ENCODE data around the gene LIN7B. TPM values are rescaled to one million over a fixed set of nuclear protein-coding genes. Genes with fewer than 3 reads are reported as not detected.
"Not testable (repeated sequence)": the region's sequence is repeated elsewhere in the genome, so short reads cannot be mapped to it uniquely, and the experiment has no call there.

LIN7B gene
- total RNA-seq, 1 donor from 2014 or later, result 2.3 TPM

DNA sequence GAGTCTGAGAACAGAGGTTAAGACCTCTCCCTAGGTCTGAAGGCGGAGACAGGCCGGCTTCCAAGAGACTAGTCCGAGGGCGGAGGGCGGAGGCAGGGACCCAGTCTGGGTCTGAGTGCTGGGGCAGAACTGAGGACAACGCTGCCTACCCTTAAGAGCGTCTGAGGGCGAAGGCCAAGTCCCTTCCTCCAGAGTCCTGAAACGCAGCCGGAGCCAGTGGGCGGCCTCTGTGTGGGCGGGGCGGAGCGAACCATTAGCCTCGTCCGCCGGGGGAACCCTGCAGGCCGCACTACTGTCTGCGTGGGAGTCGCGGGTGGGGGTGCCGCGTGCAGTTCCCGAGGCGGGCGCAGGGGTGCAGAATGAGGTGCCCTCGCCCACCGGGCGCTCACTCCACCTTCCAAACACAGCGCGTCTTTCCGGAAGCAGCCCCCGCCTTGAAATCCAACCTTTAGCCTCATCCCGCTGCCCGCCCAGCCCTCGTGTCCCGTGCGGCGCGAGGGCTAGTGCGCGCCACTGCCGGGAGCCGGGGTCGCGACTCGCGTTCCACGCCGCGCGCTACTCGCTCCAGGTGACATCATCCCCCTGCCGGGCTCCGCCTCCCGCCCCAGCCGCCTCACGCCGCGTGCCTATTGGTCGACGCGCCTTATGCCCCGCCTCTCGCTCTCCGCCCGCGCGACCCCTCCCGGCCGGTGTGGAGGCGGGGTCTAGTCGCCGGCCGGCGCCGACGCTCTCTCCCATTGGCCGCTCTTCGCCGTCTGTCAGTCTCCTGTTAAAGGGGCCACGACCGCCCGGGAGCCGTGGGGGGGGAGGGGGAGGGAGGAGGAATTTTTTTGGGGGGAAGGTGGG is 4.6 kb downstream of the LIN7B start, which contains the start of gene C19orf73:
Gene C19orf73, minus strand, starts transcription at position 579 of the 846 bp plus-strand sequence. Its CDS starts 121 bp downstream, at position 458.
- DNase-seq (ENCODE audit: low read depth, low spot score), result peak; percentile 75

DNA sequence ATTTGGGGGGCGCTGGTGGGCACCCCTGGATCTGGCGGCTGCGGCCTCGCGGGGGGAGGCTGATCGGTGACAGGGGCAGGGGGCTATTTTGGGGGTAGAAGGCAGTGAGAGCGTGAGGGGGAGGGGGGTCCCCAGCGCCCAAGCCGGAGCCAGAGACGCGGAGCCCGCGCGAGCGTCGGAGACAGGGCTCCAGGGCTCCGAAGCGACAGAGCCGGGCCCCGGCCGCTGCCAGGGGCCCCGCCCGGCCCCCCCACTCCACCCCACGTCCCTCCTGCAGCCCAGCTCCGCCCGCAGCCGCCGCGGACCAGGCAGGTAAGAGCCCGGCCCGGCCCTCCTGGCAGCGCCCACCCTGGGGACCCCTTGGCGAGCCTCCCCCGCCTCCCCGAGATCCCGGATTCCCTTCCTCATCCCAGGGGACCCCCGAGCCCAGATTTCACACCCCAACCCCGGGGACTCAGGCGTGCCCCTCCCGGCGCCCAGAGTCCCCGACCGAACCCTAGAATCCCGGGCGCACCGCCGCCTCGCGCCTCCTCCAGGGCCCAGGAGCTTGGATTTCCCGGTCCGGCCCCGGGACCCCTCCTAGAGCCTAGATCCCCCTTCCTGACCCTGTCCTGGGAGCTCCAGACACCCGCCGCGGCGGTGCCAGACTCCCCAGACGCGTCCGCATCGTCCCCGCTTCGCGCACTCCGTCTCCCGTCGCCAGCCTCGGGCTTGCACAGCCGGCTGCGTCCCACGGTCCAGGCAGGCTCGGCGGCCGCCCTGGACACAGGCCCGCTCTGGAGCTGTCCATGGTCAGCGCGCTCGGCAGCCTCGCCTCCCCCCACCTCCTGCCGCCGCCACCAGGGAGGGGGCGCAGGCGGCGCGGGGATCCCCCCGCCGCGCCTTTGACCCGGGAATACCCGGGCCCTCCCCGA is 5.5 kb downstream of the LIN7B start, which contains the start of gene PPFIA3:
Gene PPFIA3, plus strand, starts transcription at position 134 of the 914 bp plus-strand sequence. CDS start 8,330 bp downstream, outside the sequence.
- DNase-seq (ENCODE audit: low read depth, low spot score), result no peak

DNA sequence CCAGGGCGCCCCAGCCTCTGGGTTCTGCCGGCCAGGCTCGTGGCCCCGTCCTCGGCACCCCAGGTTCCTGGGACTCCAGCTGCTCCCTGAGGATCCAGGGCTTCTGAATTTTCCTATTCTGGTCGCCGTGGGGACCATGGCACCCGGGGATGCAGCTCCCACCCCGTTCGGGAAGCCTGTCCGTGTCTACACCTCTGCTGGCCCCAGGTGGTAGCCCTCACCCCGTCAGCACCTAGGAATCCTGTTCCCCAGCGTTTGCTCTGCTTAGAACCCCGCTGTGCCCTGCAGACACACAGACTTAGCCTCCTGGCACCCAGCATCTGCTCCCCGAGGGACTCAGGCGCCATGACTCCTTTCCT is 6.1 kb downstream of the LIN7B start:
- no peak for DNase-seq (ENCODE audit: low read depth, low spot score)

DNA sequence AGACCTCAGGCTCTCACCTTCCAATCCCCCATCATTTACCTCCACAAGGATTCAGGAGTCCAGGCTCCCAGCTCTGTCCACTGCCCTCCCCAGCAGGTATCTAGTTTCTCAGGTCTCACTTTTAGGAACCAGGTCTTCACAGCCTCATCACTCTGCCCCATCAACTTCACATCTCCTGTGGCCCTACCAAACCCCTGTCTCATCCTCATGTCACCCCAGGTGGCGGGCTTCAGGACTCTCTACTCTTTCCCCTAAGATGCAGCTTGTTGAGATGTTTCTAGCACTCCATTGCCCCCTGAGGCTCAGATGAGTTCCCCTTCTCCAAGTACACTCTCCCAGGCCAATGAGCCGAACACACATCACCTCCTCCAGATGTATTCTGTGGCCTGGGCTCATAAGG is 6.7 kb downstream of the LIN7B start:
- no peak for DNase-seq (ENCODE audit: low read depth, low spot score)

GRCh38 chr19:49121841-49122240 is 7.7 kb downstream of the LIN7B start:
- not testable (repeated sequence) for DNase-seq (ENCODE audit: low read depth, low spot score)

GRCh38 chr19:49123285-49123684 is 9.1 kb downstream of the LIN7B start:
- not testable (repeated sequence) for DNase-seq (ENCODE audit: low read depth, low spot score)

DNA sequence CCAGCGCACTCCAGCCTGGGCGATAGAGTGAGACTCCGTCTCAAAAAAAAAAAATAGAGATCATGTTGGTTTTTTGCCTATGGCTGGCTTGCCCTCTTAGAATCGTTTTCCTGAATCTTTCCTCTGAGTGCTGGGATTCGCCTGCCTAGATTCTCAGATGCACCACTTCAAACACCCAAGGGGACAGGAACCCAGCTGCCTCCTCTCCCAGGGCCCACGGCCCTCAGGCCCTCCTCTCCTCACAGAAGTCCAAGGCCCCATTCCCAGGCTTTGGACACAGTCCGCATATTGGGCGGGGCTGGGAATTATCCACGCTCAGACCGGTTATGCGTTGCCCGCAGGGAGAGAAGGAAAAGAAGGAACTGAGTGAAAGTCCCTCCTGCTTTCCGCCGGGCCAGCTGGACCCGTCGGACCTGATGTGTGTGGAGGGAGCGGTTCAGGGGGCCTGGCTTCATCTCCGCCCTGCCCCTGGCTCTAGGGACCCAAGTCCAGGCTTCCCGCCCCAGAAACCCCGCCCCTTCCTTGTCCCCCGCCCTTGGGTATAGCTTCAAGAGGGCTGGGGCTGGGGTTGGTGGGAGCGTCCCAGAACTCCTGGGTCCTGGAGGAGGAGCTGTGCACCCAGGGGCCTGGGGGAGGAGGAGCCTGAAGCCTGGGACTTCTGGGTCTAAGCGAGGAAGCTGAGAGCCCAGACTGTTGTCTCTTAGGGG is 11.0 kb downstream of the LIN7B start:
- DNase-seq (ENCODE audit: low read depth, low spot score), result no peak

DNA sequence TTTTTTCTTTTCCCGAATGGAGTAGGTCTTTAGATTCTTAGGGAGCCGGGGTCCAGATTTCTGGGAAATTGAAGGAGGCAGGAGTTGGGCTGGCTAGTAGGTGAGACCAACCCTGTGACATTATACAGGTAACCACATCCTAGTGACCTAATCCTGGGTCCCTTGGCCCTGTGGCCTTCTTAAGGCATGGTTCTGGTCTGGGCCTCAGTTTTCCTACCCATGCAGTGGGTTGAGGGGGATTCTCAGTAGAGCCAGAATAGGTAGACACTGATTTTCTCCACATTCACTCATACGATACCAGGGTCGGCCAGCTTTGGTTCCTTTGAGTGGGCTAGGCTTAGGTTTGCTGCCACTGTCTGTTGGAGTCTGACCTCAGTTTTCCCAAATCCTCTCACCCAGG is 12.4 kb downstream of the LIN7B start:
- no peak for DNase-seq (ENCODE audit: low read depth, low spot score)

- not testable (repeated sequence) for DNase-seq (ENCODE audit: low read depth, low spot score)
Observed at GRCh38 chr19:49127225-49127624, 13.1 kb downstream of the LIN7B start.

- DNase-seq (ENCODE audit: low read depth, low spot score), result peak; percentile 87
Observed at GRCh38 chr19:49127674-49128544, 13.7 kb downstream of the LIN7B start.

DNA sequence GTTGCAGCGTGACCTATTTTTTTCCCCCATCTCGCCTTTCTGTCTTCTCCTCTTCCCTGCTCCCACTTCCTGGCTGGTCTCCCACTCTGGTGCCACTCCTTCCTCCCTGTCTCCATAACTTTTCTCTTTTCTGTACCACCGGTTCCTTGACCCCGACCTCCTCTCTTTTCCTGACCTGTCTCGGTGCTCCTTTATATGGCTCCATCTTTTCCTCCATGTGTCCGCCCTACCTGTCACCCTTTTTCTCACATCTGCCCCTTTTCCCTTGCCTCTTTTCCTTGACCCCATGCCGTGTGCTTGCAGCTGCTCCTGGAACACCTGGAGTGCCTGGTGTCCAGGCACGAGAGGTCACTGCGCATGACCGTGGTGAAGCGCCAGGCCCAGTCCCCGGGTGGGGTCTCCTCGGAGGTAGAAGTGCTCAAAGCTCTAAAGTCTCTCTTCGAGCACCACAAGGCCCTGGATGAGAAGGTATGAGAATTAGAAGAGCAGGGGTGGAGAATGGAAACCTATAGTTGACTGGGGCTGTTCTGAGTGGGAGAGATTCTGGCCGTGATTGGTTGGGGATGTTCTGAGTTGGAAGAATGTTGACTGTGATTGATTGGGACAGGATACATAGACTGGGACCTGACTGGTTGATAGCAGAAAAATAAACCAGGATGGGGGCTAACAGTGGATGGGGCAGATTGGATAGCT is 14.5 kb downstream of the LIN7B start:
- DNase-seq (ENCODE audit: low read depth, low spot score), result no peak

- DNase-seq (ENCODE audit: low read depth, low spot score), result no peak
Observed at GRCh38 chr19:49129238-49129583, 15.0 kb downstream of the LIN7B start.

GRCh38 chr19:49130325-49130724 is 16.2 kb downstream of the LIN7B start:
- no peak for DNase-seq (ENCODE audit: low read depth, low spot score)

GRCh38 chr19:49132974-49133609 is 18.9 kb downstream of the LIN7B start:
- no peak for DNase-seq (ENCODE audit: low read depth, low spot score)

DNA sequence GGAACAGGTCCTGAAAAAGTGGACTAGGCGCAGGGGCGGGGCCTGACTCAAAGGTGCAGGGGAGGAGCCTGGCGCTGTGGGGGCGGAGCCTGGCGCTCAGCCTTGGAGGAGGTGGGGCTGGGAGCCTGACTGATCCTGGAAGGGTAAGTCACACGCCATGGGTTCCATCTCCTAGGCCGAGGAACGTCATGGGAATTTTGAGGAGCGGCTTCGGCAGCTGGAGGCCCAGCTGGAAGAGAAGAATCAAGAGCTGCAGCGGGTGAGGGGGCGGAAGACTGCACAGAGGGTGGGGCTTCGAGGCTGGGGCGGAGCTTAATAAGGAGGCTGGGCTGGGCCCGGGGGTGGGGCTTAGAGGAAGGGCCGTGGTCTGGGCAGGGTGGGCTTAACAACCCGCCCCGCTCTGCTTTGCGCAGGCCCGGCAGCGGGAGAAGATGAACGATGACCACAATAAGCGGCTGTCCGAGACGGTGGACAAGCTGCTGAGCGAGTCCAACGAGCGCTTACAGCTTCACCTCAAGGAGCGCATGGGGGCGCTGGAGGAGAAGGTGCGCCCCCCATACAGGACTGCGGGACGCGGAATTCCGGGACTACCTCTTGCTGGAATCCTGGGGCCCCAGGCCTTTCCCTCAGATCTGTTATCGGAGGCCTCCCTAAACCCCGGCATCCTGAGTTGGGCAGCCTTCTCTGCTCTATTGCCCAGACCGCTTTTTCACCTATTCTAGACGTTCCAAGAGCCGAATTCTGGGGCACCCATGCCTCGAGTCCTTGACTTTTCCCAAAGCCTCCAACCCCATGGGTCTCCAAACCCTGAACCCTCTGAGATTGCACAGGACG is 19.7 kb downstream of the LIN7B start:
- no peak for DNase-seq (ENCODE audit: low read depth, low spot score)

- DNase-seq (ENCODE audit: low read depth, low spot score), result no peak
Observed at GRCh38 chr19:49135686-49136085, 21.5 kb downstream of the LIN7B start.

DNA sequence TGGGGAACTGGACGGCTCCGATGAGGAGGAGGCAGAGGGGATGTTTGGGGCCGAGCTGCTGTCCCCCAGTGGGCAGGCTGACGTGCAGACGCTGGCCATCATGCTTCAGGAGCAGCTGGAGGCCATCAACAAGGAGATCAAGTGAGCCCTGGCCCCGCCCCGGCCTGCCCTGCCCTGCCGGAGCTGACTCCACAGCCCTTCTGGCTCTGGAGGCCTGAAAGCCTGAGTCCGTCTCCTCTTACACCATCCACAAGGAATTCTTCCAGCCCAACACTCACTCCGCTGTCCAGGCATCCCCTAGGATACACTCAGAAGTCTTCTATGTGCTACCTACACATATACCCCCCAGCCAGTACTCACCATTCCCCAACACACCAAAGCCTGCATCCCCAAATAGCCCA is 22.6 kb downstream of the LIN7B start:
- no peak for DNase-seq (ENCODE audit: low read depth, low spot score)

DNA sequence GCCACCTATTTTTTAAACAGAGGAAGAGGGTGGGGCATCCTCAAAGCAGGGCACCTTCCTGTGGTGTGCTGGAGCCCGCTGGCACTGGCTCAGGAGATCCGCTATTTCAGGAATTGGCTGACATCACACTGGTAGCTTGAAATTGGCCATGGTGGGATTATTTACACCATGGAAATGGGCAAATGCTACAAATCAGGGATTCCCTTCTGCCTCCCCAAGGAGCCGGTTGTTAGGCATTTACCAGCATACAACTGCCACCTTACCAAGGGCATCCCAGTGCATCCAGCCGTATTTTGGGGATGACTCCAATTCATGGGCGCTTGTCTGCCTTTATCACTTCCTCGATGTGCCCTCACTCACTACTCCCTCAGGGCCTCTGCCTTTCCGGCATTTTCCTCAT is 26.8 kb downstream of the LIN7B start:
- DNase-seq (ENCODE audit: low read depth, low spot score), result no peak

DNA sequence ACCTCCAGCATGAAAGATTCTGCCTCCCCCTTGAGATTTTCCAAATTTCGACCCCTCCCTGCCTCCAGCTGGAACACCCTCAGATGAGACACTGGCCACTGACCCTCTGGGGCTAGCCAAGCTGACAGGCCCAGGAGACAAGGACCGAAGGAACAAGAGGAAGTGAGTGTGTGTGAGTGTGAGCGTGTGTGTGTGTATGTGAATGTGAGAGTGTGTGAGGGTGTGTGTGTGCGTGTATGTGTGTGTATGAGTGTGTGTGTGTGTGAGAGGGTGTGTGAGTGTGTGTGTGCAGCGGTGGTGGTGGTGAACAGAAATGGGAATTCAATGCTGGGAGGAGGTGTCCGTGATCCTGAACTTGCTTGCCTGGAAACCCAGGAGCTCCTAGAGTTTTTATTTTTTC is 27.2 kb downstream of the LIN7B start:
- no peak for DNase-seq (ENCODE audit: low read depth, low spot score)
